Endothelial cell of umbilical vein (primary cell): ENCODE data around the gene PLD6. TPM values are rescaled to one million over a fixed set of nuclear protein-coding genes. Genes with fewer than 3 reads are reported as not detected.

Experiments
- BruUV-seq: library from RNA; stranded (reverse); fragments of 400-500 nt; replicated peaks from 2 replicates; lab custom pipeline; 2021; lab: Mats Ljungman, UMichigan
- CTCF ChIA-PET: fragments of 300-600, 350-600 bp; sonication (Branson Sonifier 250); formaldehyde crosslinking; loops from one replicate; lab custom pipeline; 2021; ENCODE audit warnings: antibody characterized with exemption, inconsistent platforms; lab: Charles Lee
- POLR2A ChIA-PET: fragments of 300-600, 350-600 bp; sonication (Branson Sonifier 250); formaldehyde crosslinking; loops from one replicate; lab custom pipeline; 2021; ENCODE audit warnings: antibody characterized with exemption, inconsistent platforms; lab: Charles Lee
- DNase-seq: peaks from one replicate; pipeline ENCODE4 v3.0.0-alpha.2; 2011; ENCODE audit warnings: low read depth, low spot score
- FAIRE-seq: peaks from 2 replicates; lab custom pipeline; 2011; peaks lifted over from hg19 to GRCh38; lab: Jason Lieb, UNC
- H2AFZ ChIP-seq: 2 replicates; pipeline ENCODE4 v1.6.0; 2012; ENCODE audit warnings: low read depth, low read length, control low read depth, inconsistent platforms
- H3K27ac ChIP-seq: 2 replicates; pipeline ENCODE4 v1.5.1; 2011; ENCODE audit warnings: low read depth, mild to moderate bottlenecking, control low read depth, low read length, moderate library complexity; ENCODE audit not compliant: insufficient read depth
- H3K27me3 ChIP-seq, 2 experiments: 2 replicates each; pipeline versions ENCODE4 v1.6.0 to v1.6.1; 2011; ENCODE audit warnings: low read length in 2 of 2, mixed read lengths in 1 of 2; ENCODE audit not compliant: control insufficient read depth in 2 of 2, insufficient read depth in 2 of 2
- H3K36me3 ChIP-seq, 2 experiments: 2 replicates in 1 of 2; 3 replicates in 1 of 2; pipeline ENCODE4 v1.5.1; 2011; ENCODE audit warnings: low read length in 2 of 2, mild to moderate bottlenecking in 1 of 2, moderate library complexity in 1 of 2; ENCODE audit not compliant: control insufficient read depth in 2 of 2, insufficient read depth in 2 of 2; ENCODE audit errors: extremely low read depth in 1 of 2
- H3K4me1 ChIP-seq: 3 replicates; pipeline ENCODE4 v1.5.1; 2011; ENCODE audit warnings: mild to moderate bottlenecking, low read length; ENCODE audit not compliant: control insufficient read depth, insufficient read depth; ENCODE audit errors: extremely low read depth
- H3K4me2 ChIP-seq: 2 replicates; pipeline ENCODE4 v1.6.1; 2011; ENCODE audit warnings: low read length, control low read depth, mixed read lengths; ENCODE audit not compliant: insufficient read depth
- H3K4me3 ChIP-seq, 3 experiments: fragments of 200-600 bp in 1 of 3; sonication (generic), shearing (Covaris generic) in 1 of 3; replicated peaks in 1 of 3; 2 replicates each; pipeline ENCODE4 v1.5.1; 2011 to 2016; ENCODE audit warnings: control low read depth in 3 of 3, low read length in 3 of 3, mild to moderate bottlenecking in 2 of 3, inconsistent platforms in 1 of 3, low read depth in 1 of 3, moderate library complexity in 1 of 3; ENCODE audit not compliant: insufficient read depth in 1 of 3
- H3K79me2 ChIP-seq: 2 replicates; pipeline ENCODE4 v1.6.0; 2012; ENCODE audit warnings: low read length, inconsistent platforms; ENCODE audit not compliant: control insufficient read depth, insufficient read depth
- H3K9ac ChIP-seq: replicated peaks from 2 replicates; pipeline ENCODE3; 2011; ENCODE audit warnings: low read length, control low read depth; ENCODE audit not compliant: insufficient read depth; ENCODE audit errors: extremely low read depth
- H3K9me1 ChIP-seq: replicated peaks from 3 replicates; pipeline ENCODE4 v1.6.0; 2011; ENCODE audit warnings: mild to moderate bottlenecking, low read length; ENCODE audit not compliant: control insufficient read depth, insufficient read depth; ENCODE audit errors: extremely low read depth
- H3K9me3 ChIP-seq: replicated peaks from 2 replicates; pipeline ENCODE4 v1.5.1; 2012; ENCODE audit warnings: low read length, inconsistent platforms; ENCODE audit not compliant: control insufficient read depth, insufficient read depth
- H4K20me1 ChIP-seq: replicated peaks from 2 replicates; pipeline ENCODE3; 2011; ENCODE audit warnings: mild to moderate bottlenecking, low read length; ENCODE audit not compliant: control insufficient read depth, insufficient read depth; ENCODE audit errors: extremely low read depth
- CTCF ChIP-seq, 2 donors: IDR thresholded peaks; 1 replicate in 1 of 2; 2 replicates in 1 of 2; pipeline ENCODE4 v1.5.1; 2011; ENCODE audit warnings: low read length in 2 of 2, mild to moderate bottlenecking in 2 of 2, moderate library complexity in 2 of 2, control low read depth in 1 of 2, inconsistent platforms in 1 of 2, low read depth in 1 of 2; ENCODE audit not compliant: insufficient read depth in 1 of 2; ENCODE audit errors: extremely low read depth in 1 of 2
- EZH2 ChIP-seq: IDR thresholded peaks from 2 replicates; pipeline ENCODE4 v1.6.1; 2012; ENCODE audit warnings: borderline replicate concordance, low read depth, mild to moderate bottlenecking, moderate library complexity, low read length, inconsistent platforms; ENCODE audit not compliant: severe bottlenecking
- FOS ChIP-seq: IDR thresholded peaks from 2 replicates; pipeline ENCODE4 v1.6.1; 2011; ENCODE audit warnings: mild to moderate bottlenecking, low read length, moderate library complexity, borderline replicate concordance; ENCODE audit not compliant: insufficient read depth
- GATA2 ChIP-seq: IDR thresholded peaks from 2 replicates; pipeline ENCODE4 v1.7.0; 2011; ENCODE audit warnings: low read depth, mild to moderate bottlenecking, moderate library complexity, mixed read lengths, low read length; ENCODE audit not compliant: insufficient read length, insufficient read depth
- JUN ChIP-seq: IDR thresholded peaks from 2 replicates; pipeline ENCODE4 v1.6.1; 2011; ENCODE audit warnings: borderline replicate concordance, low read depth; ENCODE audit not compliant: insufficient read length, insufficient read depth
- MAX ChIP-seq: IDR thresholded peaks from 2 replicates; pipeline ENCODE4 v1.6.1; 2011; ENCODE audit not compliant: insufficient read depth, insufficient read length
- MYC ChIP-seq: IDR thresholded peaks from one replicate; pipeline ENCODE4 v1.6.1; 2011; ENCODE audit warnings: mild to moderate bottlenecking, low read depth, low read length
- POLR2A ChIP-seq: IDR thresholded peaks from 2 replicates; pipeline ENCODE4 v1.6.1; 2012; ENCODE audit warnings: low read depth, mild to moderate bottlenecking, control low read depth, low read length
- POLR2AphosphoS5 ChIP-seq: IDR thresholded peaks from 2 replicates; pipeline ENCODE4 v1.6.1; 2012; ENCODE audit warnings: low read depth, mild to moderate bottlenecking, control low read depth, low read length, moderate library complexity; ENCODE audit not compliant: insufficient read depth
- dilution Hi-C: fragments of 300-500 bp; cut with MboI; formaldehyde crosslinking; loops from one replicate; pipeline ENCODE4 v1.15.0; 2019; ENCODE audit warnings: low sequenced_read_pairs; ENCODE audit not compliant: extremely low pct_ligation_motif_present
- intact Hi-C: fragments of 100-400 bp; cut with micrococcal nuclease; formaldehyde crosslinking; loops from one replicate; pipeline ENCODE4 v1.10.0; 2022
- polyA plus RNA-seq, 4 experiments: library from polyadenylated mRNA; depleted of rRNA in 3 of 4; stranded (reverse) in 3 of 4; unstranded in 1 of 4; fragments of >200 nt; gene quantifications; 2 replicates each; pipeline versions ENCODE4 v1.2.1 to v1.2.3, GENCODE V29; 2011 to 2012; ENCODE audit warnings: missing spikeins in 1 of 4
- total RNA-seq: library from RNA; stranded (reverse); gene quantifications from 2 replicates; pipeline ENCODE4 v1.2.3, GENCODE V29; 2021

PLD6 gene
- total and polyA plus RNA-seq, 2 donors (not counting 3 experiments of a cell fraction or from before 2014, with no cell fraction given): 2.9 to 4.4 TPM

GRCh38 chr17:17167356-17167755, 38.8 kb downstream of the PLD6 start:
- dilution Hi-C loops: no loop called here
- Histone ChIP-seq H3K79me2 (no peaks in the 10 kb centered on the region), H3K9me3 (no peaks in the 10 kb centered on the region), H3K4me2 (no peak overlapping the region), H3K9ac (no peak overlapping the region), H3K27ac (no peak overlapping the region), H4K20me1 (no peaks in the 10 kb centered on the region), H3K4me1 (peaks cover 8% of the 10 kb centered on the region), H3K9me1 (no peaks in the 10 kb centered on the region), H3K27me3 (no peaks in the 10 kb centered on the region), H3K4me3 (no peak overlapping the region), H2AFZ (no peak overlapping the region), H3K36me3 (peaks cover 14 to 56% of the 10 kb centered on the region in 2 experiments)
- no peak for DNase-seq
- ChIA-PET POLR2A (no interaction called here), CTCF (interaction anchor here (0.9 to 1.1 kb wide), 2 partner anchors 10 to 26 kb away, joined by 3 to 6 read pairs; no protein-coding TSS in a partner anchor)
- intact Hi-C loops: no loop called here
- no peak for TF ChIP-seq MAX
- TF ChIP-seq EZH2: no peak
- TF ChIP-seq GATA2: no peak
- TF ChIP-seq POLR2AphosphoS5: no peak
- TF ChIP-seq POLR2A: no peak
- no peak for TF ChIP-seq JUN
- no peak for TF ChIP-seq FOS
- no peak for TF ChIP-seq CTCF (IDR thresholded peaks at IDR 0.05; ENCODE audit: extremely low read depth in 1 of 2, insufficient read depth in 1 of 2, low read depth in 1 of 2, low read length in 2 of 2)
- TF ChIP-seq MYC: no peak
- BruUV-seq: no TSS peak
- FAIRE-seq: no peak
